ENCODE results near the gene IRAK1. TPM values are rescaled to one million over a fixed set of nuclear protein-coding genes. Genes with fewer than 3 reads are reported as not detected.

Gene IRAK1
- total and polyA plus RNA-seq, 11 donors: 22.0 to 89.3 (median 29.7) TPM

DNA sequence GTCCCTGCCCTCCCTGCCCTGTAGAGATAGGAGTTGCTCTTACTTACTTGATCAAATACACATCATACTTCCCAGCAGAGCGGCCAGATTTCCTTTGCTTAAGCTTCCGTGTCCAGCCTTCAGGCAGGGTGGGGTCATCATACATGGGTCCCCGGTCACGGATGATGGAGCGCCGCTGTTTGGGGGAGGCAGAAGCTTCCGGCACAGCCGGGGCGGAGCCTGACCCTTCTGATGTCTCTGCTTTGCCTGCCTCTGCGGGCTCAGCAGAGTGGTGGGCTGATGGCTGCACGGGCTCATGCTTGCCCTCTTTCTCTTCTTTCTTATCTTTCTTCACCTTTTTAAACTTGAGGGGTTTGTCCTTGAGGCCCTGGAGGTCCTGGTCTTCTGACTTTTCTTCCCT, 12.5 kb upstream of the IRAK1 start:
- H3K36me3 ChIP-seq: peaks cover 0 to 49% (median 28%) of the 10 kb centered on the region in 9 donors
- DNase-seq (no peak), ATAC-seq (no peak)
- H3K4me3 ChIP-seq: no peak overlapping the region
- H3K27ac ChIP-seq: no peak overlapping the region
- intact Hi-C loops (cut with DNase I): no loop called here
- H3K9me3 ChIP-seq: no peaks in the 10 kb centered on the region
- TF ChIP-seq, protein P1, sequence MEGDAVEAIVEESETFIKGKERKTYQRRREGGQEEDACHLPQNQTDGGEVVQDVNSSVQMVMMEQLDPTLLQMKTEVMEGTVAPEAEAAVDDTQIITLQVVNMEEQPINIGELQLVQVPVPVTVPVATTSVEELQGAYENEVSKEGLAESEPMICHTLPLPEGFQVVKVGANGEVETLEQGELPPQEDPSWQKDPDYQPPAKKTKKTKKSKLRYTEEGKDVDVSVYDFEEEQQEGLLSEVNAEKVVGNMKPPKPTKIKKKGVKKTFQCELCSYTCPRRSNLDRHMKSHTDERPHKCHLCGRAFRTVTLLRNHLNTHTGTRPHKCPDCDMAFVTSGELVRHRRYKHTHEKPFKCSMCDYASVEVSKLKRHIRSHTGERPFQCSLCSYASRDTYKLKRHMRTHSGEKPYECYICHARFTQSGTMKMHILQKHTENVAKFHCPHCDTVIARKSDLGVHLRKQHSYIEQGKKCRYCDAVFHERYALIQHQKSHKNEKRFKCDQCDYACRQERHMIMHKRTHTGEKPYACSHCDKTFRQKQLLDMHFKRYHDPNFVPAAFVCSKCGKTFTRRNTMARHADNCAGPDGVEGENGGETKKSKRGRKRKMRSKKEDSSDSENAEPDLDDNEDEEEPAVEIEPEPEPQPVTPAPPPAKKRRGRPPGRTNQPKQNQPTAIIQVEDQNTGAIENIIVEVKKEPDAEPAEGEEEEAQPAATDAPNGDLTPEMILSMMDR (IDR thresholded peaks at IDR 0.05): no peak
- no peak for TF ChIP-seq POLR2A (IDR thresholded peaks at IDR 0.05)
- WGBS, 4 donors: 78 to 85% (median 84%) methylated on average over 11 of the region's 11 CpGs
- peaks cover 0 to 24% (median 0%) of the 10 kb centered on the region in 12 donors for H3K4me1 ChIP-seq
- H3K27me3 ChIP-seq: peaks cover 0 to 25% (median 0%) of the 10 kb centered on the region in 9 donors

DNA sequence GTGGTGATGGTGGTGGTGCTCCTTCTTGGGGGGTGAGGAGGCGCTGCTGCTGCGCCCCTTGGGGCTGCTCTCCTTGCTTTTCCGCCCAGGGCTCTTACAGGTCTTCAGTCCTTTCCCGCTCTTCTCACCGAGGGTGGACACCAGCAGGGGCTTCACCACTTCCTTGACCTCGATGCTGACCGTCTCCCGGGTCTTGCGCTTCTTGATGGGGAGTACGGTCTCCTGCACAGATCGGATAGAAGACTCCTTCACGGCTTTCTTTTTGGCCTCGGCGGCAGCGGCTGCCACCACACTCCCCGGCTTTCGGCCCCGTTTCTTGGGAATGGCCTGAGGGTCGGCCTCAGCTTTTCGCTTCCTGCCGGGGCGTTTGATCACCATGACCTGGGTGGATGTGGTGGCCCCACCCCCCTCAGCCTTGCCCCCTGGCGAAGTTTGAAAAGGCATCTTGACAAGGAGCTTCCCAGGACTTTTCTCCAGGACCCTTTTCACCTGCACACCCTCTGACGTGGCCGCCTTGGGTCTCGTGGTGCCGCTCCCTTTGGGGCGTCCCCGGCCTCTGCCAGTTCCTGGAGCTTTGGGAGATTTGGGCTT, 11.1 kb upstream of the IRAK1 start:
- no peak overlapping the region for H3K4me3 ChIP-seq
- no peak overlapping the region for H3K27ac ChIP-seq
- DNase-seq: no peak
- H3K36me3 ChIP-seq: peaks cover 0 to 49% (median 28%) of the 10 kb centered on the region in 9 donors
- ATAC-seq: no peak
- 83 to 94% (median 92%) methylated on average over 29 of the region's 29 CpGs for WGBS, 4 donors
- TF ChIP-seq, protein P1 (IDR thresholded peaks at IDR 0.05): no peak
- no peak for TF ChIP-seq POLR2A (IDR thresholded peaks at IDR 0.05)
- no peaks in the 10 kb centered on the region for H3K9me3 ChIP-seq
- peaks cover 0 to 24% (median 2%) of the 10 kb centered on the region in 12 donors for H3K4me1 ChIP-seq
- intact Hi-C loops (cut with DNase I): no loop called here
- H3K27me3 ChIP-seq: peaks cover 0 to 36% (median 0%) of the 10 kb centered on the region in 9 donors

DNA sequence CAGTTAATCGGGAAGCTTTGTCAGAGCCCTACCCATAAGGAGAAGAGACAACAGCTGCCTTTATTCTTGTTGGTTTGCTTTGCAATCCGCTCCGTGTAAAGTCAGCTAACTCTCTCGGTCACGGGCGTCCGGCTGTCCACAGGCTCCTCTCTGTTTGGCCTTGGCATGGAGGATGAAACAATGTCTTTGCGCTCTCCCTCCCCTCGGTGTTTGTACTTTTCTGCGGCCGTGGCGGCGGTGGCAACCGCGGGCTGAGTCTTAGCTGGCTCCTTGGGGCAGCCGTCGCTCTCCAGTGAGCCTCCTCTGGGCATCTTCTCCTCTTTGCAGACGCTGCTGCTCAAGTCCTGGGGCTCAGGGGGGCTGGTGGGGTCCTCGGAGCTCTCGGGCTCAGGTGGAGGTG, 10.6 kb upstream of the IRAK1 start:
- no peak overlapping the region for H3K4me3 ChIP-seq
- no peak overlapping the region for H3K27ac ChIP-seq
- ATAC-seq (no peak), DNase-seq (no peak)
- TF ChIP-seq, protein P1 (IDR thresholded peaks at IDR 0.05): no peak
- no peak for TF ChIP-seq POLR2A (IDR thresholded peaks at IDR 0.05)
- 86 to 93% (median 91%) methylated on average over 20 of the region's 20 CpGs for WGBS, 4 donors
- H3K4me1 ChIP-seq: peaks cover 0 to 29% (median 2%) of the 10 kb centered on the region in 12 donors
- H3K27me3 ChIP-seq: peaks cover 0 to 40% (median 0%) of the 10 kb centered on the region in 9 donors
- H3K9me3 ChIP-seq: no peaks in the 10 kb centered on the region
- peaks cover 0 to 49% (median 28%) of the 10 kb centered on the region in 9 donors for H3K36me3 ChIP-seq
- intact Hi-C loops (cut with DNase I): no loop called here

DNA sequence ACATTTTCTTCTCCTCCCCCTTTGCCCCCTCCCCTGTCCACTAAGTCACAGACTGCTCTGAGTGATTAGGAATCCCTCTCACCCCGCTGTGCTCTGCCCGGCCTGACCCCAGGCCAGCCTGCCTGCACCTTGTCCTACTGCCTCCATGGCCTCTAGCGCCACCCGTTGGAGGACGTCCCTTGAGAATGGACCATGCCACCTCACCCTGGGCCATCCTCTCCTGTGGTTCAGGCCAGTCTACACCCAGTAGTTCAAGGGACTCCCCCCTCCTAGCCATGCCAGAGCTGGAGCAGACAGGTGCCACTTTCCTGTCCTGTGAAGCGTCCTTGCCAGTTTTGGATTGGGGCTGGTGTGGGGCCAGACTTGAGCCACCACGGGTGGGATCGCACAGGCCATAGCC, 9.7 kb upstream of the IRAK1 start:
- intact Hi-C loops (cut with DNase I): loop anchor here in 1 of 10 donors (10.0 kb wide), 1 partner anchor 65 kb away; the partner anchor contains the start of gene MECP2
- no peak for ATAC-seq
- Histone ChIP-seq H3K27me3 (peaks cover 0 to 43% (median 0%) of the 10 kb centered on the region in 9 donors), H3K27ac (no peak overlapping the region), H3K4me3 (no peak overlapping the region), H3K36me3 (peaks cover 0 to 49% (median 28%) of the 10 kb centered on the region in 9 donors), H3K9me3 (no peaks in the 10 kb centered on the region), H3K4me1 (peaks cover 0 to 31% (median 1%) of the 10 kb centered on the region in 12 donors)
- no peak for DNase-seq
- 71 to 89% (median 78%) methylated on average over 5 to 8 of the region's 8 CpGs for WGBS, 4 donors
- TF ChIP-seq POLR2A (IDR thresholded peaks at IDR 0.05): no peak
- TF ChIP-seq, protein P1 (IDR thresholded peaks at IDR 0.05): no peak

Data from heart left ventricle (tissue), 16 donors.